CD4-positive, alpha-beta memory T cell (primary cell): Measurements from ENCODE around the gene SLC7A4. TPM values are rescaled to one million over a fixed set of nuclear protein-coding genes. Genes with fewer than 3 reads are reported as not detected.
"Not testable (repeated sequence)": the region's sequence is repeated elsewhere in the genome, so short reads cannot be mapped to it uniquely, and the experiment has no call there.

ENCODE experiments used
- CTCF ChIA-PET: fragments of 350-600 bp; sonication (Branson Sonifier 250); formaldehyde crosslinking; loops from one replicate; lab custom pipeline; 2021; ENCODE audit warnings: inconsistent platforms; ENCODE audit not compliant: partially characterized antibody; lab: Charles Lee
- POLR2A ChIA-PET: fragments of 350-600 bp; sonication (Branson Sonifier 250); formaldehyde crosslinking; loops from one replicate; lab custom pipeline; 2021; ENCODE audit not compliant: partially characterized antibody; lab: Charles Lee
- DNase-seq, 5 donors: peaks; one replicate each; pipeline versions ENCODE4 v3.0.0 to v3.0.0-alpha.2; 2020 to 2022; ENCODE audit warnings: mixed read lengths in 1 of 5
- H3K27ac ChIP-seq: one replicate; pipeline ENCODE4 v1.7.0; 2013; ENCODE audit warnings: low read depth, low read length
- H3K27me3 ChIP-seq: 2 replicates; pipeline ENCODE4 v1.7.0; 2013; ENCODE audit warnings: mild to moderate bottlenecking, low read length, moderate library complexity; ENCODE audit not compliant: insufficient read depth
- H3K36me3 ChIP-seq: 2 replicates; pipeline ENCODE4 v1.7.0; 2013; ENCODE audit warnings: mild to moderate bottlenecking, low read length, moderate library complexity; ENCODE audit not compliant: insufficient read depth
- H3K4me1 ChIP-seq: 2 replicates; pipeline ENCODE4 v1.7.0; 2013; ENCODE audit warnings: mild to moderate bottlenecking, low read length, moderate library complexity; ENCODE audit not compliant: insufficient read depth
- H3K4me3 ChIP-seq, 2 donors: one replicate each; pipeline ENCODE4 v1.7.0; 2013; ENCODE audit warnings: low read length in 2 of 2, mild to moderate bottlenecking in 1 of 2
- H3K9me3 ChIP-seq, 2 donors: one replicate each; pipeline ENCODE4 v1.7.0; 2013; ENCODE audit warnings: low read length in 2 of 2, control low read depth in 1 of 2; ENCODE audit not compliant: control insufficient read depth in 1 of 2
- H3K27ac Mint-ChIP-seq, 7 donors: one replicate each; pipeline ENCODE4 v1.8.0; 2020 to 2021; ENCODE audit warnings: mixed read lengths in 7 of 7, mild to moderate bottlenecking in 6 of 7, inconsistent platforms in 3 of 7, moderate library complexity in 3 of 7
- H3K27me3 Mint-ChIP-seq, 2 donors: one replicate each; pipeline ENCODE4 v1.8.0; 2020 to 2021; ENCODE audit warnings: mixed read lengths in 2 of 2
- H3K36me3 Mint-ChIP-seq, 2 donors: one replicate each; pipeline ENCODE4 v1.8.0; 2020 to 2021; ENCODE audit warnings: mixed read lengths in 2 of 2, inconsistent platforms in 1 of 2, mild to moderate bottlenecking in 1 of 2
- H3K4me1 Mint-ChIP-seq, 4 donors: one replicate each; pipeline ENCODE4 v1.8.0; 2020 to 2021; ENCODE audit warnings: mixed read lengths in 4 of 4, mild to moderate bottlenecking in 1 of 4
- H3K4me3 Mint-ChIP-seq, 8 donors: one replicate each; pipeline ENCODE4 v1.8.0; 2020 to 2021; ENCODE audit warnings: mixed read lengths in 8 of 8, mild to moderate bottlenecking in 7 of 8, moderate library complexity in 6 of 8, inconsistent platforms in 3 of 8
- H3K9me3 Mint-ChIP-seq, 8 donors: one replicate each; pipeline ENCODE4 v1.8.0; 2020 to 2021; ENCODE audit warnings: mixed read lengths in 8 of 8, mild to moderate bottlenecking in 5 of 8, inconsistent platforms in 3 of 8, moderate library complexity in 1 of 8
- intact Hi-C: fragments of 100-400 bp; cut with micrococcal nuclease; formaldehyde crosslinking; loops from one replicate; pipeline ENCODE4 v1.15.1; 2023
- polyA plus RNA-seq, 2 donors: library from polyadenylated mRNA; unstranded; fragments of 300-500 nt; fragmentation: Illumina TruSeq; gene quantifications; one replicate each; pipeline ENCODE4 v1.2.3, GENCODE V29; 2021
- total RNA-seq, 2 experiments: library from RNA; stranded (reverse); gene quantifications; one replicate each; pipeline ENCODE4 v1.2.3, GENCODE V29; 2021

The SLC7A4 gene
- total and polyA plus RNA-seq, 4 experiments from 2014 or later, result 0.07 to 0.15 TPM; not detected in 2

DNA sequence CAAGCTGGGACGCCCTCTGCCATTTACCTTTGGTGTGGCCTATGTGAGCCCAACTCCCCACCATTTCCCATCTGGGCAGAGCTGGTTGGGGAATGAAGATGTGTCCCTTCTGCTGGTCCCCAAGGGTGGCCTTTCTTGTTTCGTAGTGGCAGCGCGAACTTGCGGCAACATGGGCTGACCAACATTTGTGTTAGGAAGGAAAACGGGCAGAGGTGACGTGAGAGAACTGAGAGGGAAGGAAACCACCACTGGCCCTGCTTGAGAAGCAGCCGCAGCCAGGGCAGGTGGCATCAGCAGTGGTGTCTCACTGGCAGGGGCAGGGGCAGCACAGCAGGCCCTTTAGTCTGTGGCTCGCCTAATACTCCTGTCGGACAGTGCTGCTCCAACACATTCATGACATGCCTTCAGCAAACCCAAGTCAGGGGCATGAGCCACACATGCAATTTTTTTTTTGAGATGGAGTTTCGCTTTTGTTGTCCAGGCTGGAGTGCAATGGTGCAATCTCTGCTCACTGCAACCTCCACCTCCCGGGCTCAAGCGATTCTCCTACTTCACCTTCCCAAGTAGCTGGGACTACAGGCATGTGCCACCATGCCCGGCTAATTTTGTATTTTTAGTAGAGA is 43.3 kb upstream of the SLC7A4 start:
- no peaks in the 10 kb centered on the region for H3K36me3 Mint-ChIP-seq
- CTCF ChIA-PET, result no interaction called here
- H3K4me3 ChIP-seq, result no peak overlapping the region
- no peak overlapping the region for H3K27ac ChIP-seq
- H3K27ac Mint-ChIP-seq, result no peak overlapping the region
- H3K36me3 ChIP-seq, result no peaks in the 10 kb centered on the region
- peaks cover 0 to 4% (median 0%) of the 10 kb centered on the region in 8 donors for H3K9me3 Mint-ChIP-seq
- H3K9me3 ChIP-seq, result no peaks in the 10 kb centered on the region
- POLR2A ChIA-PET, result no interaction called here
- no peaks in the 10 kb centered on the region for H3K4me1 ChIP-seq
- H3K27me3 Mint-ChIP-seq, result peaks cover 0 to 2% of the 10 kb centered on the region in 2 donors
- no peak for DNase-seq
- intact Hi-C loops, result no loop called here
- no peaks in the 10 kb centered on the region for H3K4me1 Mint-ChIP-seq
- no peak overlapping the region for H3K4me3 Mint-ChIP-seq
- H3K27me3 ChIP-seq, result no peaks in the 10 kb centered on the region

DNA sequence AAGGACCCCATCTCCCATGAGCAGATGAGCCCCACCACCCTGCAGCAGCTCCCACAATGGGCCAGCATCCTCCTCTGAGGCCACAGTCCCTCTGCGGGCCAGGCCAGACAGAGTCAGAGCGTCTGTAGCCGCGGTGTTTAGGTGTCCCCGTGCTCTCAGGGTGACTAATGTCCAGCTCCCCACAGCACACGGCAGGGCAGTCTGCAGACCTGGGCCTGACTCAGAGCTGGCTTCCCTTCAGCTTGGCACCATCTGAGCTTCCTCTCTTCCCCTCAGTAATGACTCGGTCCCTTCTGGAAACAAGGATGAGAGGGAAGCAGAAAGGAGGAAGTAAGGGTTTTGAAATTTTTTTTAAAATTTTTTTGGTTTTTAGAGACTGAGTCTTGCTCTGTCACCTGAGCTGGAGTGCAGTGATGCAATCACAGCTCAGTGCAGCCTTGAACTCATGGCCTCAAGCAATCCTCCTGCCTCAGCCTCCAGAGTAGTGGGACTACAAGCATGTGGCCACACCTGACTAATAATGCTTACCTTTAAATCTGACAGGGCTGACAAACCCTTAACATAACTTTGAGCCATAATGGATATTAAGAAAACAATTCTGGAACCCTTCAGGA is 41.8 kb upstream of the SLC7A4 start:
- H3K36me3 ChIP-seq, result no peaks in the 10 kb centered on the region
- Mint-ChIP-seq H3K36me3 (no peaks in the 10 kb centered on the region), H3K4me1 (no peaks in the 10 kb centered on the region), H3K9me3 (peaks cover 0 to 4% (median 0%) of the 10 kb centered on the region in 8 donors), H3K4me3 (no peak overlapping the region), H3K27me3 (peaks cover 0 to 2% of the 10 kb centered on the region in 2 donors), H3K27ac (no peak overlapping the region)
- intact Hi-C loops, result no loop called here
- H3K27ac ChIP-seq, result no peak overlapping the region
- CTCF ChIA-PET, result no interaction called here
- H3K9me3 ChIP-seq, result no peaks in the 10 kb centered on the region
- POLR2A ChIA-PET, result no interaction called here
- H3K4me3 ChIP-seq, result no peak overlapping the region
- H3K4me1 ChIP-seq, result no peaks in the 10 kb centered on the region
- no peak for DNase-seq
- no peaks in the 10 kb centered on the region for H3K27me3 ChIP-seq

DNA sequence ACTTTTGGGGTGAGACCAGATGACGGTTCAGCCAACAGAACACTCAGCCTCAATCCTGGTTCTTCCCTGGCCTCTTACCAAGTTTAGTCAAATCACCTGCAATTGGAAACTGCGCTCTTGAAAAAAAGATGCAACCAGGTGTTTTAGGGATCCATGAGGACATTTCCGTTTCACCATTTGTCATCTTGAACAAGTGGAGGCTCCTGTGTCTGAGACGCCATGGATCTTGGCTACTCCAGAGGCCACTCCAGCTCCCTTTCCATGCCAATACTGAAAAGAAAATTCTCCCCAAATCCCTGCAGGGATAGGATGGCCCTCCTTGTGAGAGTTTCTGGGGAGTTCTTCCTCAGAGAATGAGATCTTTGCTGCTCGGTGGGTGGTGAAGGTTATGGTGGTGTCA is 41.1 kb upstream of the SLC7A4 start:
- intact Hi-C loops, result no loop called here
- Histone ChIP-seq H3K4me1 (no peaks in the 10 kb centered on the region), H3K36me3 (no peaks in the 10 kb centered on the region), H3K9me3 (no peaks in the 10 kb centered on the region), H3K27ac (no peak overlapping the region), H3K4me3 (no peak overlapping the region), H3K27me3 (no peaks in the 10 kb centered on the region)
- H3K4me3 Mint-ChIP-seq, result no peak overlapping the region
- ChIA-PET CTCF (no interaction called here), POLR2A (no interaction called here)
- no peaks in the 10 kb centered on the region for H3K4me1 Mint-ChIP-seq
- H3K36me3 Mint-ChIP-seq, result no peaks in the 10 kb centered on the region
- H3K27me3 Mint-ChIP-seq, result no peaks in the 10 kb centered on the region
- no peak overlapping the region for H3K27ac Mint-ChIP-seq
- peaks cover 0 to 3% (median 0%) of the 10 kb centered on the region in 8 donors for H3K9me3 Mint-ChIP-seq
- no peak for DNase-seq

DNA sequence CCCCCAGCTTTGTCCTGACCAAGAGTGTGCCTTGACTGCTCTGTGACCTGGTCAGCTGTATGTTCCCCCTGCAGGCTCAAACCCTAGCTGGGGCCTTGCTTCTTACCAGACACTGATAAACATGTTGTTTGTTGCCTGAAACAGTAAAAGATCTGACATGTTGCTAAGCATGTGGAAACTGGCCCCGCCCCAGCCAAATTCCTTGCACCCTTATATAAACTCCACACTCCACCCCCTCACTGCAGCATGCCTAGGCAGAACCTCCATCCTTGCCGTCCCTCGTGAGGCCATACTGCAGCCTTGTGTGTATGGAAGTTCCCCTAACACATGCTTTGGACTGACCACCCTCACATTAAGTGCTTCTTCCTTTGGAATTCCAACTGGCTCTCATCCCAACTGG is 40.7 kb upstream of the SLC7A4 start:
- no peak overlapping the region for H3K27ac Mint-ChIP-seq
- H3K4me1 Mint-ChIP-seq, result peaks cover 0 to 4% (median 0%) of the 10 kb centered on the region in 4 donors

DNA sequence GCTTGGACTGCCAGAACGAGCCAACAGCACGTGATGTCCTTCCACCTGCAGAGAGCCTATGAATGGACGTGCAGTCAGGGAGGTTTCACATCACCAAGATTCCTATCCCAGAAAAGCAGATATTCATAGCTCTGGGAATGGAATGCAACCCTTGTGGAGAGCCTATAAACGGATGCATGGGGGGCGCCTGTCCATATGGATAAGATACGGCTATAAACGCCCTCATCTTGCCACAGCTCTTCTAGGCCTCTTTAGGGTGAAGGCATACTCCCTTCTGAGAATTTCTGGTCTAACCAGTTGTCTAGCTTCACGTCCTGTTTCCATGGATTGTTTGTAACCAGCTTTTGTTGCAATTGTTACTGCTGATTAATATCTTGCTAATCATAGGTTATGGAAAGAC is 39.4 kb upstream of the SLC7A4 start:
- H3K27me3 Mint-ChIP-seq, H3K27ac ChIP-seq, H3K27ac Mint-ChIP-seq, H3K9me3 ChIP-seq, H3K36me3 Mint-ChIP-seq, CTCF ChIA-PET, H3K4me1 ChIP-seq, H3K36me3 ChIP-seq, H3K27me3 ChIP-seq, H3K4me3 ChIP-seq, DNase-seq, H3K9me3 Mint-ChIP-seq, intact Hi-C loops, H3K4me1 Mint-ChIP-seq, POLR2A ChIA-PET, H3K4me3 Mint-ChIP-seq: not testable (repeated sequence)

More for the DNA sequence above, 40.7 kb upstream of the SLC7A4 start:
- DNase-seq, result no peak
- Histone ChIP-seq H3K27ac (no peak overlapping the region), H3K9me3 (no peaks in the 10 kb centered on the region), H3K4me1 (no peaks in the 10 kb centered on the region), H3K4me3 (no peak overlapping the region), H3K27me3 (no peaks in the 10 kb centered on the region), H3K36me3 (no peaks in the 10 kb centered on the region)
- H3K36me3 Mint-ChIP-seq, result no peaks in the 10 kb centered on the region
- no peak overlapping the region for H3K4me3 Mint-ChIP-seq
- H3K27me3 Mint-ChIP-seq, result no peaks in the 10 kb centered on the region
- H3K9me3 Mint-ChIP-seq, result peaks cover 0 to 3% (median 0%) of the 10 kb centered on the region in 8 donors
- intact Hi-C loops, result no loop called here
- ChIA-PET CTCF (no interaction called here), POLR2A (no interaction called here)

DNA sequence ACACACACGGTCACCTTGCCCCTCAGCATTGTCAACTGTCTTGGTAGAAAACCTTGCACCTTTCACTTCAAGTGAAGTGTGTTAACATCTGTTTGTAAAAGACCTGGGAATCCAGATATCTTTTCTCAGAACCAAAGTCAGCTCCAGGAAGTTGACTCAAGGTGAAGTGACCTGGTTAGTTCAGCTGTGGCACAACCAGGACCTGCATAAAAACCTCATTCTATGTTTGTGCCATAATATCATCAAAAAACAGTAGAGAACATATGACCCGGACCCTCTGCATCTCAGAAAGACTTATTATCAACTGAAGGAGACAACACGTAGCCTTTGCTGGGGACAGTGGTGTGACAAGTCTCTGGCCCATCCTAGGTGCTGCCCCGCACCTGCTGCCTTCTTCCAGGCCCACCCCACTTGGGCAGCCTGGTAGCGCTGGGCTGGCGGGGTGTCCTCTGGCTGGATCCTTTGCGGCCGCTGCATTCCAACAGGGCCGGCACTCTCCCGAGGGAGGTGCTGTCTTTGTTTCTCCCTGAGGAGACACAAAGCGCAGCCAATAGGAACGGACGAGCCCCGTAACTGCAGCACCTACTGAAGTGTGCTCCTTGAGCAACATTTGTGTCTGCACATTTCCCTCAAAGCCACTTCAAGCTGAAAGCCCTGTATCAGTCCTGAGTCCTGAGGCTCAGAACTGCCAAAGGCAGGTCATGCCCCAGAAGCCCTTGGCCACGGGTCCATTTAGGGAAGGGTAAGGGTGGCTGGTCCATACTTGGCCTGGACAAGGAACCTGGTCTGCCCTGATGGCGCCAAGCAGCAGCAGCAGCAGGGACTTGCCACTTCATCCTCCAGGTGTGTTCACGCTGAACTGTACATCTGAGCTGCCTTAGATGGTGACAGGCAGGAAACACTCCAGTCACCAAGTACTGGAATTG is 38.6 kb upstream of the SLC7A4 start:
- H3K27ac Mint-ChIP-seq, result no peak overlapping the region
- H3K36me3 Mint-ChIP-seq, result no peaks in the 10 kb centered on the region
- no peak overlapping the region for H3K4me3 Mint-ChIP-seq
- no peaks in the 10 kb centered on the region for H3K9me3 ChIP-seq
- no peaks in the 10 kb centered on the region for H3K27me3 ChIP-seq
- H3K4me3 ChIP-seq, result no peak overlapping the region
- POLR2A ChIA-PET, result no interaction called here
- no peak overlapping the region for H3K27ac ChIP-seq
- H3K9me3 Mint-ChIP-seq, result peaks cover 0 to 3% (median 0%) of the 10 kb centered on the region in 8 donors
- CTCF ChIA-PET, result no interaction called here
- no peaks in the 10 kb centered on the region for H3K4me1 ChIP-seq
- intact Hi-C loops, result no loop called here
- no peaks in the 10 kb centered on the region for H3K36me3 ChIP-seq
- no peak for DNase-seq
- H3K4me1 Mint-ChIP-seq, result peaks cover 0 to 4% (median 0%) of the 10 kb centered on the region in 4 donors
- peaks cover 0 to 3% of the 10 kb centered on the region in 2 donors for H3K27me3 Mint-ChIP-seq

DNA sequence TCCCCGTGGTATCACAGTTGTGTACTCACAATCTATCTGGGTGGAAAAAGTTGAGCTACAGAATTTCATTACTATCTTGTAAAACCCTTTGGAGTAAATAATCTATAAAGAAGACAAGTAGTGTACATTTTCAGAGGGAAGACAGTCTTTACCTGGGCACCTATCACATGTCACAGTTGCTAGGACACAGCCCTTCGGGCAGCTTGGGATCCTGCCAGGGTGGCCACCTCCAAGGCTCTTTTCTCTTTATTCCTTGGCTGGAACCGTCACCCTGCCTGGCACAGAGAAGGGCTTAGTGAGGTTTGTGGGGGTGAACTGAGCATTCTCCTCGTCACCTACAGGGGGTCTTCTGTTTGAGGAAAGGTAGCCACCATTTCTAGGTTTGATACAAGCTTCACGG is 37.0 kb upstream of the SLC7A4 start:
- CTCF ChIA-PET, result no interaction called here
- DNase-seq, result no peak
- H3K36me3 Mint-ChIP-seq, result no peaks in the 10 kb centered on the region

More for the DNA sequence above, 37.0 kb upstream of the SLC7A4 start:
- no peak overlapping the region for H3K4me3 Mint-ChIP-seq
- Histone ChIP-seq H3K27me3 (no peaks in the 10 kb centered on the region), H3K4me3 (no peak overlapping the region), H3K36me3 (no peaks in the 10 kb centered on the region), H3K4me1 (no peaks in the 10 kb centered on the region), H3K9me3 (no peaks in the 10 kb centered on the region), H3K27ac (no peak overlapping the region)
- H3K27me3 Mint-ChIP-seq, result peaks cover 0 to 6% of the 10 kb centered on the region in 2 donors
- POLR2A ChIA-PET, result no interaction called here
- no peak overlapping the region for H3K27ac Mint-ChIP-seq
- peaks cover 0 to 6% (median 0%) of the 10 kb centered on the region in 4 donors for H3K4me1 Mint-ChIP-seq
- intact Hi-C loops, result no loop called here
- H3K9me3 Mint-ChIP-seq, result peaks cover 0 to 3% (median 0%) of the 10 kb centered on the region in 8 donors
